Pancreas (tissue), 10 donors: ENCODE measurements around the gene ALDH9A1. TPM values are rescaled to one million over a fixed set of nuclear protein-coding genes. Genes with fewer than 3 reads are reported as not detected.
A peak's percentile ranks its signal among the peaks of the same experiment; 100 is the strongest.

Source experiments
- ATAC-seq, 4 donors: fragments of 200-7000 bp; cut with Tn5 transposase; one replicate each; pipeline versions ENCODE4 v1.8.0 to v1.9.1; 2020; ENCODE audit warnings: mild to moderate bottlenecking in 4 of 4, moderate library complexity in 4 of 4
- DNase-seq, 6 donors: peaks; one replicate each; pipeline ENCODE4 v3.0.0-alpha.2; 2020
- FAIRE-seq: peaks from 2 replicates; lab custom pipeline; 2012; peaks lifted over from hg19 to GRCh38; lab: Jason Lieb, UNC
- H3K27ac ChIP-seq, 4 donors: fragments of 200-600 bp; sonication (generic); 1 replicate in 3 of 4; 2 replicates in 1 of 4; pipeline versions ENCODE4 v1.5.0 to v1.8.0; 2020
- H3K27me3 ChIP-seq, 4 donors: fragments of 200-600 bp; one replicate each; pipeline ENCODE4 v1.8.0; 2021
- H3K36me3 ChIP-seq, 3 donors: fragments of 200-600 bp; sonication (generic) in 1 of 3; one replicate each; pipeline versions ENCODE4 v1.5.0 to v1.8.0; 2020 to 2021
- H3K4me1 ChIP-seq, 3 donors: fragments of 200-600 bp; one replicate each; pipeline ENCODE4 v1.8.0; 2021
- H3K4me3 ChIP-seq, 4 donors: fragments of 200-600 bp; sonication (generic) in 2 of 4; one replicate each; pipeline versions ENCODE4 v1.5.0 to v1.8.0; 2020 to 2021
- H3K9me3 ChIP-seq, 4 donors: fragments of 200-600 bp; one replicate each; pipeline ENCODE4 v1.8.0; 2021
- WGBS, 2 donors: extraction: QIAGEN DNeasy Blood & Tissue Kit; methylation state at CpG; one replicate each; pipeline ENCODE4 v1.1.7; 2013; 5-methylcytosine and 5-hydroxymethylcytosine counted together
- intact Hi-C, 3 donors: fragments of 100-400 bp; cut with DNase I; formaldehyde crosslinking; loops; one replicate each; pipeline versions ENCODE4 v1.11.1 to v1.14.2; 2022
- polyA plus RNA-seq, 2 donors: library from polyadenylated mRNA; stranded (reverse); fragments of 200-250 nt; gene quantifications; one replicate each; pipeline ENCODE4 v1.2.3, GENCODE V29; 2013
- total RNA-seq, 6 donors: library from RNA; stranded (reverse); fragmentation: NEBNext Ultra II Directional in 4 of 6; extraction: Animal tissue kit (Norgen Biotek cat#: 25700) in 4 of 6; gene quantifications; one replicate each; pipeline versions ENCODE4 v1.2.1 to v1.2.4, GENCODE V29; 2021 to 2023
- TF ChIP-seq, protein P1 (sequence below), 4 donors: fragments of 200-600 bp; sonication (generic) in 3 of 4; IDR thresholded peaks; one replicate each; pipeline versions ENCODE4 v1.5.0 to v1.8.0; 2021; ENCODE audit warnings: antibody characterized with exemption in 4 of 4
- donor health status: healthy with polysubstance abuse.
- donor health status: DM: no; HTN: no; CAD: no; lungs with moderate emphysema.
- donor health status: DM: no; HTN: no; CAD: no.
- donor health status: control.
- donor health status: control.
- donor health status: Bipolar disorder and iron deficiency.
- donor health status: DM: yes; HTN: yes; CAD: no.
- donor health status: DM: no; HTN: no; CAD: no.
- donor health status: DM: no; HTN: no; CAD: no.
- donor health status: DM: yes; HTN: yes; CAD: no.

The ALDH9A1 gene
- total and polyA plus RNA-seq, 8 donors = 13.1 to 37.6 (median 23.1) TPM

DNA sequence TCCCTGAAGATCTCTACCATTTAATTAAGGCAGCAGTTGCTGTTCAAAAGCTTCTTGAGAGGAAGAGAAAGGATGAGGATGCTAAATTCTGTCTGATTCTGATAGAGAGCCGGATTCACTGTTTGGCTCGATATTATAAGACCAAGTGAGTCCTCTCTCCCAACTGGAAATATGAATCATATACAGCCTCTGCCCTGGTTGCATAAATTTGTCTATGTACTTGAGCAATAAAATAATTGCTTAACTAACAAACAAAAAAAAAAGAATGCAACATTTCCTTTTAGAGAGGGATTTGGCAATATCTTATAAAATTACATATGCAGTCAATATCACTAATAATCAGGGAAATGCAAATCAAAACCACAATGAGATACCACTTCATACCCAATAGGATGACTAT lies 26.8 kb downstream of the ALDH9A1 start:
- FAIRE-seq (no peak), DNase-seq (no peak), ATAC-seq (peak in 1 of 4 donors; percentile 43)
- Histone ChIP-seq H3K4me3 (no peak overlapping the region), H3K36me3 (peaks cover 0 to 31% (median 0%) of the 10 kb centered on the region in 3 donors), H3K27me3 (no peaks in the 10 kb centered on the region), H3K9me3 (no peaks in the 10 kb centered on the region), H3K4me1 (no peaks in the 10 kb centered on the region), H3K27ac (no peak overlapping the region)
- WGBS, 2 donors = 91 to 97% methylated on average over 2 of the region's 2 CpGs
- intact Hi-C loops = no loop called here
- TF ChIP-seq, protein P1, sequence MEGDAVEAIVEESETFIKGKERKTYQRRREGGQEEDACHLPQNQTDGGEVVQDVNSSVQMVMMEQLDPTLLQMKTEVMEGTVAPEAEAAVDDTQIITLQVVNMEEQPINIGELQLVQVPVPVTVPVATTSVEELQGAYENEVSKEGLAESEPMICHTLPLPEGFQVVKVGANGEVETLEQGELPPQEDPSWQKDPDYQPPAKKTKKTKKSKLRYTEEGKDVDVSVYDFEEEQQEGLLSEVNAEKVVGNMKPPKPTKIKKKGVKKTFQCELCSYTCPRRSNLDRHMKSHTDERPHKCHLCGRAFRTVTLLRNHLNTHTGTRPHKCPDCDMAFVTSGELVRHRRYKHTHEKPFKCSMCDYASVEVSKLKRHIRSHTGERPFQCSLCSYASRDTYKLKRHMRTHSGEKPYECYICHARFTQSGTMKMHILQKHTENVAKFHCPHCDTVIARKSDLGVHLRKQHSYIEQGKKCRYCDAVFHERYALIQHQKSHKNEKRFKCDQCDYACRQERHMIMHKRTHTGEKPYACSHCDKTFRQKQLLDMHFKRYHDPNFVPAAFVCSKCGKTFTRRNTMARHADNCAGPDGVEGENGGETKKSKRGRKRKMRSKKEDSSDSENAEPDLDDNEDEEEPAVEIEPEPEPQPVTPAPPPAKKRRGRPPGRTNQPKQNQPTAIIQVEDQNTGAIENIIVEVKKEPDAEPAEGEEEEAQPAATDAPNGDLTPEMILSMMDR (IDR thresholded peaks at IDR 0.05) = no peak

DNA sequence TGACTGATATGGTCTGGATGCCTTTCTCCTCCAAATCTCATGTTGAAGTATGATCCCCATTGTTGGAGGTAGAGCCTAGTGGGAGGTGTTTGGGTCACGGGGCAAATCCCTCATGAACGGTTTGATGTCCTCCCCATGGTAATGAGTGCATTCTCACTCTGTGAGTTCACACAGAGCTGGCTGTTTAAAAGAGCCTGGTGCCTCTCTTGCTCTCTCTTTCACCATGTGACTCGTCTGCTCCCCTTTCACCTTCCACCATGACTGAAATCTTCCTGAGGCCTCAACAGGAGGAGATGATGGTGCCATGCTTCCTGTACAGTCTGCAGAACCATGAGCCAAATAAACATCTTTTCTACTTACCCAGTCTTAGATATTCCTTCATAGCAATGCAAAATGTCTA lies 30.2 kb downstream of the ALDH9A1 start:
- H3K27me3 ChIP-seq = no peaks in the 10 kb centered on the region
- WGBS, 2 donors = 89 to 98% methylated on average over 3 of the region's 3 CpGs
- no peaks in the 10 kb centered on the region for H3K9me3 ChIP-seq
- no peak overlapping the region for H3K27ac ChIP-seq
- DNase-seq = no peak
- TF ChIP-seq, protein P1 (IDR thresholded peaks at IDR 0.05) = no peak
- intact Hi-C loops = no loop called here
- H3K4me3 ChIP-seq = no peak overlapping the region
- FAIRE-seq = no peak
- H3K4me1 ChIP-seq = peaks cover 0 to 3% (median 0%) of the 10 kb centered on the region in 3 donors
- no peak for ATAC-seq
- H3K36me3 ChIP-seq = peaks cover 0 to 27% (median 13%) of the 10 kb centered on the region in 3 donors

DNA sequence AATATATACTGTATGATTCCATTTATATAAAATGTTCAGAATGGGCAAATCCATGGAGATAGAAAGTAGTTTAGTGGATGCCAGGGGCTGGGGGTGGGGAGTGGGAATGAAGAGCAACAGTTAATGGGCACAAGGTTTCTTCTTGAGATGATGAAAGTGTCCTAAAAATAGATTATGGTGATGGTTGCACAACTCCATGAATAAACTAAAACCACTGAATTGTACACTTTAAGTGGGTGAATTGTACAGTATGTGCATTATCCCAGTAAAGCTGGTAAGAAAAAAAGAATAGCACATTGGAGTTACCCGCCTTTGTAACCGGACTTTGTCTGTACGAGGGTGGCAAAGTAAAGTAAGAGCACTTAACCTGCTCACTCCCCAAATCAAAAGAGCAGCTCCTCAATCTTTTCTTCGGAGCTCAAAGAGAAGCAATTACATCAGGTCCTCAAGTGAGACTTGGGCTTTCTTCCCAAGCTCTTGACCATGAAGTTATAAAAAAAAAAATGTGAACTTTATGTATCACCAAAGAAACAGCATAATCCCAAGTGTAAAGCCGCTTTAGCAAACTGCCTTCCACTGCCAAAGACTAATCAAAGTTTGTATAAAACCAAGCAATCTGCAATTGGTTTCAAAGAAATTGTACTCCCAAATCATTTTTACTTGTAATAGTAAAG lies 32.1 kb downstream of the ALDH9A1 start:
- intact Hi-C loops = no loop called here
- TF ChIP-seq, protein P1 (IDR thresholded peaks at IDR 0.05) = no peak

DNA sequence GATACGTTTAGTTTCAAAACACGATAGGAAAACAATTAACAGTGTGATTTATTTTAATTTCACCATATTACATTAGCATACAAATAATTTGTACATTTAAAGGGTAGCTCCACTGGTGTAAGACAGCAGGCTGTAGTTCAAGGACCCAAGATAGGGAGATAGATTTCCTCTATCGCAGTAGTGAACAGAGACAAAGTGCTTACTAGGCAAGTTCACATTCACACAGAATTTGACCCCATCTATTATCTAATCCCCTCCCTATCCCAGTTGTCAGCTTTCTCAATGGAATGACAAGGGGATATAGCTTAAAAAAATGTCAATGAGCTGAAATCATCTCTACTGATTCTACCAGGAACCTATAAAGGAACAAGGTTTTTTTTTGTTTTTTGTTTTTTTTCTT lies 36.2 kb downstream of the ALDH9A1 start:
- Histone ChIP-seq H3K27ac (no peak overlapping the region), H3K36me3 (peaks cover 0 to 15% (median 11%) of the 10 kb centered on the region in 3 donors)

More for the DNA sequence above, 32.1 kb downstream of the ALDH9A1 start:
- ATAC-seq (no peak), FAIRE-seq (no peak), DNase-seq (no peak)
- Histone ChIP-seq H3K27ac (no peak overlapping the region), H3K27me3 (no peaks in the 10 kb centered on the region), H3K4me3 (no peak overlapping the region), H3K36me3 (peaks cover 0 to 32% (median 15%) of the 10 kb centered on the region in 3 donors), H3K4me1 (peaks cover 0 to 3% (median 0%) of the 10 kb centered on the region in 3 donors), H3K9me3 (no peaks in the 10 kb centered on the region)
- WGBS, 2 donors = 72 to 85% methylated on average over 5 of the region's 5 CpGs

More for the DNA sequence above, 36.2 kb downstream of the ALDH9A1 start:
- Histone ChIP-seq H3K9me3 (no peaks in the 10 kb centered on the region), H3K4me3 (no peak overlapping the region), H3K4me1 (peaks cover 0 to 3% (median 0%) of the 10 kb centered on the region in 3 donors), H3K27me3 (no peaks in the 10 kb centered on the region)
- TF ChIP-seq, protein P1 (IDR thresholded peaks at IDR 0.05) = no peak
- WGBS, 2 donors = 76 to 77% methylated on average over 3 of the region's 3 CpGs
- no peak for FAIRE-seq
- no peak for DNase-seq
- ATAC-seq = no peak
- intact Hi-C loops = no loop called here
